ENCODE results near the gene NHLRC3. TPM values are rescaled to one million over a fixed set of nuclear protein-coding genes. Genes with fewer than 3 reads are reported as not detected.
A peak's percentile ranks its signal among the peaks of the same experiment; 100 is the strongest.

NHLRC3 gene
- total and polyA plus RNA-seq, 2 experiments from 2014 or later = 13.1 to 16.6 TPM

- Histone ChIP-seq H3K36me3 (peaks cover 70% of the 10 kb centered on the region), H3K9me3 (ENCODE audit: low read depth) (no peaks in the 10 kb centered on the region), H3K27ac (no peak overlapping the region), H3K27me3 (no peaks in the 10 kb centered on the region), H3K4me1 (ENCODE audit: low read depth) (no peaks in the 10 kb centered on the region), H3K4me3 (no peak overlapping the region)
- peak in 1 of 2 donors; percentile 58 for DNase-seq (ENCODE audit: low read depth in 1 of 2, low spot score in 1 of 2)
- TF ChIP-seq CTCF (IDR thresholded peaks at IDR 0.05; ENCODE audit: low read depth, low read length) = no peak
Measured at GRCh38 chr13:39023761-39024160, 14.5 kb upstream of the NHLRC3 start.

- Histone ChIP-seq H3K36me3 (peaks cover 71% of the 10 kb centered on the region), H3K4me1 (ENCODE audit: low read depth) (no peaks in the 10 kb centered on the region), H3K27me3 (no peaks in the 10 kb centered on the region), H3K27ac (no peak overlapping the region), H3K4me3 (no peak overlapping the region), H3K9me3 (ENCODE audit: low read depth) (no peaks in the 10 kb centered on the region)
- DNase-seq (ENCODE audit: low read depth in 1 of 2, low spot score in 1 of 2) = no peak
- TF ChIP-seq CTCF (IDR thresholded peaks at IDR 0.05; ENCODE audit: low read depth, low read length) = no peak
Measured at GRCh38 chr13:39025433-39025839, 12.8 kb upstream of the NHLRC3 start.

GRCh38 chr13:39032150-39032549 is 6.1 kb upstream of the NHLRC3 start:
- Histone ChIP-seq H3K4me1 (ENCODE audit: low read depth) (peaks cover 18% of the 10 kb centered on the region), H3K36me3 (peaks cover 14% of the 10 kb centered on the region), H3K27ac (no peak overlapping the region), H3K27me3 (no peaks in the 10 kb centered on the region), H3K9me3 (ENCODE audit: low read depth) (no peaks in the 10 kb centered on the region), H3K4me3 (no peak overlapping the region)
- DNase-seq (ENCODE audit: low read depth in 1 of 2, low spot score in 1 of 2) = no peak
- no peak for TF ChIP-seq CTCF (IDR thresholded peaks at IDR 0.05; ENCODE audit: low read depth, low read length)

GRCh38 chr13:39034085-39034484 is 4.2 kb upstream of the NHLRC3 start:
- Histone ChIP-seq H3K9me3 (ENCODE audit: low read depth) (no peaks in the 10 kb centered on the region), H3K4me3 (no peak overlapping the region)

GRCh38 chr13:39035204-39035603 is 3.1 kb upstream of the NHLRC3 start:
- H3K4me3 ChIP-seq = peak overlapping the region; percentile 69
- no peak for DNase-seq (ENCODE audit: low read depth in 1 of 2, low spot score in 1 of 2)
- peaks cover 25% of the 10 kb centered on the region for H3K4me1 ChIP-seq (ENCODE audit: low read depth)
- H3K27me3 ChIP-seq = no peaks in the 10 kb centered on the region
- H3K9me3 ChIP-seq (ENCODE audit: low read depth) = no peaks in the 10 kb centered on the region
- no peak for TF ChIP-seq CTCF (IDR thresholded peaks at IDR 0.05; ENCODE audit: low read depth, low read length)
- no peaks in the 10 kb centered on the region for H3K36me3 ChIP-seq
- H3K27ac ChIP-seq = no peak overlapping the region

More at GRCh38 chr13:39034085-39034484, 4.2 kb upstream of the NHLRC3 start:
- peaks cover 21% of the 10 kb centered on the region for H3K4me1 ChIP-seq (ENCODE audit: low read depth)
- no peak for DNase-seq (ENCODE audit: low read depth in 1 of 2, low spot score in 1 of 2)
- no peaks in the 10 kb centered on the region for H3K27me3 ChIP-seq
- no peaks in the 10 kb centered on the region for H3K36me3 ChIP-seq
- no peak for TF ChIP-seq CTCF (IDR thresholded peaks at IDR 0.05; ENCODE audit: low read depth, low read length)
- no peak overlapping the region for H3K27ac ChIP-seq

- H3K4me3 ChIP-seq = peak overlapping the region; percentile 69
Measured at GRCh38 chr13:39035799-39036198, 2.5 kb upstream of the NHLRC3 start.

More at GRCh38 chr13:39035799-39036198, 2.5 kb upstream of the NHLRC3 start:
- Histone ChIP-seq H3K9me3 (ENCODE audit: low read depth) (no peaks in the 10 kb centered on the region), H3K27ac (no peak overlapping the region), H3K36me3 (no peaks in the 10 kb centered on the region), H3K4me1 (ENCODE audit: low read depth) (peaks cover 25% of the 10 kb centered on the region), H3K27me3 (no peaks in the 10 kb centered on the region)
- DNase-seq (ENCODE audit: low read depth in 1 of 2, low spot score in 1 of 2) = no peak
- no peak for TF ChIP-seq CTCF (IDR thresholded peaks at IDR 0.05; ENCODE audit: low read depth, low read length)
